Chondrocyte (in vitro differentiated cells): ENCODE measurements around the gene PRDM13. TPM values are rescaled to one million over a fixed set of nuclear protein-coding genes. Genes with fewer than 3 reads are reported as not detected.

ENCODE experiments used
- DNase-seq: peaks from one replicate; pipeline ENCODE4 v3.0.0; 2021; ENCODE audit warnings: mixed read lengths, low spot score
- H3K27ac Mint-ChIP-seq: one replicate; pipeline ENCODE4 v1.8.0; 2021; ENCODE audit warnings: mild to moderate bottlenecking, moderate library complexity, mixed read lengths; ENCODE audit not compliant: unreplicated experiment
- H3K27me3 Mint-ChIP-seq: 2 replicates; pipeline ENCODE4 v1.8.0; 2021; ENCODE audit warnings: low read depth, mixed read lengths
- H3K36me3 Mint-ChIP-seq: 2 replicates; pipeline ENCODE4 v1.8.0; 2021; ENCODE audit warnings: low read depth, mixed read lengths
- H3K4me1 Mint-ChIP-seq: 2 replicates; pipeline ENCODE4 v1.8.0; 2021; ENCODE audit warnings: low read depth, mild to moderate bottlenecking, mixed read lengths
- H3K4me3 Mint-ChIP-seq: one replicate; pipeline ENCODE4 v1.8.0; 2021; ENCODE audit warnings: mild to moderate bottlenecking, moderate library complexity, mixed read lengths; ENCODE audit not compliant: unreplicated experiment
- H3K9me3 Mint-ChIP-seq: 2 replicates; pipeline ENCODE4 v1.8.0; 2021; ENCODE audit warnings: low read depth, mixed read lengths
- CTCF ChIP-seq: fragments of 200-600 bp; sonication (generic); IDR thresholded peaks from 2 replicates; pipeline ENCODE4 v1.5.0; 2021; ENCODE audit warnings: antibody characterized with exemption, mild to moderate bottlenecking, moderate library complexity
- total RNA-seq: library from RNA; stranded (reverse); gene quantifications from 3 replicates; pipeline ENCODE4 v1.2.1, GENCODE V29; 2021

Gene PRDM13
- total RNA-seq, 1 donor from 2014 or later, result not detected

GRCh38 chr6:99573980-99574617 lies 32.5 kb upstream of the PRDM13 start:
- TF ChIP-seq CTCF, result no peak
- Mint-ChIP-seq H3K27ac (no peak overlapping the region), H3K27me3 (peaks cover 7% of the 10 kb centered on the region)

DNA sequence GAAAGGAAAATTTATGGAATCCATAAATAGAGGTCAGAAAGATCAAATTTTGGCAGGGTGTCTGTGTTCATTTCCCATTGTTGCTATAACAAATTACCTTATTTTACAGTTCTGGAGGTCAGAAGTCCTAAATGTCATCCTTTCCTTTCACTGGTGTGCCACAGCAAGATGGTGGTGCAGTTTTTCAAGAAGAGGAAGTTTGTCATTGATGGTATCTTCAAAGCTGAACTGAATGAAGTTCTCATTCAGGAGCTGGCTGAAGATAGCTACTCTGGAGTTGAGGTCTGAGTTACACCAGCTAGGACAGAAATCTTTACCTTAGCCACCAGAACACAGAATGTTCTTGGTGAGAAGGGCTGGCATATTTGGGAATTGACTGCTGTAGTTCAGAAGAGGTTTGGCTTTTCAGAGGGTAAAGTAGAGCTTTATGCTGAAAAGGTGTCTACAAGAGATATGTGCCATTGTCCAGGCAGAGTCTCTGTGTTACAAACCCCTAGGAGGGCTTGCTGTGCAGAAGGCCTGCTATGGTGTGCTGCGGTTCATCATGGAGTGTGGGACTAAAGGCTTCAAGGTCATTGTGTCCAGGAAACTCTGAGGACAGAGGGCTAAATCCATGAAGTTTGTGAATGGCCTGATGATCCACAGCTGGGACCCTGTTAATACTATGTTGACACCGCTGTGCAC lies 30.9 kb upstream of the PRDM13 start:
- Mint-ChIP-seq H3K36me3 (peaks cover 2% of the 10 kb centered on the region), H3K27ac (no peak overlapping the region), H3K9me3 (no peaks in the 10 kb centered on the region), H3K27me3 (peaks cover 13% of the 10 kb centered on the region), H3K4me1 (no peaks in the 10 kb centered on the region), H3K4me3 (no peak overlapping the region)
- DNase-seq, result no peak
- TF ChIP-seq CTCF, result no peak

More at GRCh38 chr6:99573980-99574617, 32.5 kb upstream of the PRDM13 start:
- no peaks in the 10 kb centered on the region for H3K4me1 Mint-ChIP-seq
- H3K36me3 Mint-ChIP-seq, result peaks cover 2% of the 10 kb centered on the region
- DNase-seq, result no peak
- no peak overlapping the region for H3K4me3 Mint-ChIP-seq
- H3K9me3 Mint-ChIP-seq, result no peaks in the 10 kb centered on the region

GRCh38 chr6:99579781-99580180 lies 26.9 kb upstream of the PRDM13 start:
- TF ChIP-seq CTCF, result no peak
- no peaks in the 10 kb centered on the region for H3K9me3 Mint-ChIP-seq
- H3K4me3 Mint-ChIP-seq, result no peak overlapping the region
- no peaks in the 10 kb centered on the region for H3K4me1 Mint-ChIP-seq
- H3K27ac Mint-ChIP-seq, result no peak overlapping the region
- no peak for DNase-seq
- H3K36me3 Mint-ChIP-seq, result peaks cover 2% of the 10 kb centered on the region
- peaks cover 31% of the 10 kb centered on the region for H3K27me3 Mint-ChIP-seq

- no peak for TF ChIP-seq CTCF
- no peaks in the 10 kb centered on the region for H3K36me3 Mint-ChIP-seq
- peaks cover 19% of the 10 kb centered on the region for H3K4me1 Mint-ChIP-seq
- H3K9me3 Mint-ChIP-seq, result no peaks in the 10 kb centered on the region
- no peak overlapping the region for H3K4me3 Mint-ChIP-seq
- peaks cover 72% of the 10 kb centered on the region for H3K27me3 Mint-ChIP-seq
- no peak for DNase-seq
- no peak overlapping the region for H3K27ac Mint-ChIP-seq
These were observed 18.8 kb upstream of the PRDM13 start for GRCh38 chr6:99587792-99588191.

DNA sequence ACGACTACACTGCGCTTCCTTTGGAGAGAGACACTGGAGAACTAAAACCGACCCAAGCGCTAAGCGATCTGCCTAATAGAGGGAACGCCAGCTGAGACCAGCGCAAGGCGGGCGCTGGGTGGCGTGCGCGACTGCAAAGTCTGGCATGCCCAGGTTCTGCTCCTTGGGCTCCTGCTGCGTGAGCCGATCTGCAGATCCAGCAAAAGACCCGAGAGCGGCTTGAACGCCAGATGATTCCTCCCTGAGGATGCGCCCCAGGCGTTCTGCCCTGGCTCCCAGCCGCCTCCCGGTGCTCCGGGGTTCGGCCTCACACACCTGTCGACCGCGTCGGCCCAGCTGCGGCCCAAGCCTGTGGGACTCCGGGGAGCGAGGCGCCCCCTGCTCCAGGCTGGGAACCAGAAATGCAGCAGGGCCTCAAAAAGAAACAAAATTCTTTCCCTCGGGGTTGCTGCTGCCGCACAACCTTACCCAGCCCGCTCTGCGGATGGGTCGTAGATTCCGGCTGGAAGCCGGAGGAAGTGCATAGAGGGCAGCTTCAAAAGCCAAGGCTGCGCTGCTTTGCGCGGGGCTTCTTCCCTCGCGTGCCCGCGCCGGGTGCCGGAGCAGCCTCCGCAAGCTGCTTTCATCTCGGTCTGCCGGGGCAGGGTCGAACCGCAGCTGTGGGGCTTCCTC lies 17.9 kb upstream of the PRDM13 start:
- DNase-seq, result no peak
- no peaks in the 10 kb centered on the region for H3K9me3 Mint-ChIP-seq
- H3K27ac Mint-ChIP-seq, result no peak overlapping the region
- TF ChIP-seq CTCF, result peak; percentile 80
- H3K4me1 Mint-ChIP-seq, result peaks cover 19% of the 10 kb centered on the region
- H3K4me3 Mint-ChIP-seq, result peak overlapping the region; percentile 78
- H3K36me3 Mint-ChIP-seq, result no peaks in the 10 kb centered on the region
- peaks cover 69% of the 10 kb centered on the region for H3K27me3 Mint-ChIP-seq
